Measurements from ENCODE around the gene HBE1. TPM values are rescaled to one million over a fixed set of nuclear protein-coding genes. Genes with fewer than 3 reads are reported as not detected.

The HBE1 gene
- total and polyA plus RNA-seq, 12 donors = not detected

- Histone ChIP-seq H3K27ac (no peak overlapping the region), H3K4me1 (no peaks in the 10 kb centered on the region), H3K27me3 (no peaks in the 10 kb centered on the region), H3K36me3 (no peaks in the 10 kb centered on the region), H3K9me3 (no peaks in the 10 kb centered on the region), H3K4me3 (no peak overlapping the region)
- intact Hi-C loops (cut with DNase I) = loop anchor here in 1 of 10 donors (10.0 kb wide), 1 partner anchor 84 kb away; the partner anchor contains the start of gene OR51V1
- no peak for TF ChIP-seq CTCF (IDR thresholded peaks at IDR 0.05)
- 69 to 70% methylated on average over 7 of the region's 7 CpGs for WGBS, 2 donors
- ATAC-seq (no peak), DNase-seq (no peak)
Measured at GRCh38 chr11:5288108-5288905, 18.6 kb upstream of the HBE1 start.

GRCh38 chr11:5286901-5287300 is 17.2 kb upstream of the HBE1 start:
- ATAC-seq (no peak), DNase-seq (no peak)
- Histone ChIP-seq H3K9me3 (no peaks in the 10 kb centered on the region), H3K27me3 (no peaks in the 10 kb centered on the region), H3K4me1 (no peaks in the 10 kb centered on the region), H3K4me3 (no peak overlapping the region), H3K27ac (no peak overlapping the region), H3K36me3 (no peaks in the 10 kb centered on the region)
- no peak for TF ChIP-seq CTCF (IDR thresholded peaks at IDR 0.05)
- WGBS, 2 donors = 72 to 76% methylated on average over 3 of the region's 3 CpGs
- intact Hi-C loops (cut with DNase I) = loop anchor here in 1 of 10 donors (10.0 kb wide), 1 partner anchor 82 kb away; the partner anchor contains the start of gene OR51V1

GRCh38 chr11:5286351-5286750 is 16.6 kb upstream of the HBE1 start:
- DNase-seq (no peak), ATAC-seq (no peak)
- no peaks in the 10 kb centered on the region for H3K27me3 ChIP-seq
- H3K9me3 ChIP-seq = no peaks in the 10 kb centered on the region
- no peaks in the 10 kb centered on the region for H3K36me3 ChIP-seq
- WGBS, 2 donors = 14 to 37% methylated on average over 1 of the region's 1 CpG
- H3K4me1 ChIP-seq = no peaks in the 10 kb centered on the region
- no peak overlapping the region for H3K4me3 ChIP-seq
- TF ChIP-seq CTCF (IDR thresholded peaks at IDR 0.05) = no peak
- intact Hi-C loops (cut with DNase I) = loop anchor here in 1 of 10 donors (10.0 kb wide), 1 partner anchor 82 kb away; the partner anchor contains the start of gene OR51V1
- H3K27ac ChIP-seq = no peak overlapping the region

- TF ChIP-seq CTCF (IDR thresholded peaks at IDR 0.05) = no peak
- Histone ChIP-seq H3K4me1 (no peaks in the 10 kb centered on the region), H3K9me3 (no peaks in the 10 kb centered on the region), H3K4me3 (no peak overlapping the region), H3K36me3 (no peaks in the 10 kb centered on the region), H3K27me3 (no peaks in the 10 kb centered on the region), H3K27ac (no peak overlapping the region)
- DNase-seq = no peak
- WGBS, 2 donors = 75 to 79% methylated on average over 4 of the region's 4 CpGs
- intact Hi-C loops (cut with DNase I) = loop anchor here in 1 of 10 donors (10.0 kb wide), 1 partner anchor 81 kb away; the partner anchor contains the start of gene OR51V1
- ATAC-seq = no peak
Measured at GRCh38 chr11:5285703-5286340, 16.1 kb upstream of the HBE1 start.
